NB4 (cell line): Measurements from ENCODE around the gene HADHA.

Experiments
- CTCF ChIP-seq: IDR thresholded peaks from one replicate; pipeline ENCODE4 v1.5.1; 2012; ENCODE audit warnings: low read depth, low read length
- MYC ChIP-seq: IDR thresholded peaks from 2 replicates; pipeline ENCODE4 v1.6.1; 2011; ENCODE audit warnings: low read depth, low read length
- POLR2A ChIP-seq: IDR thresholded peaks from 2 replicates; pipeline ENCODE4 v1.6.1; 2011; ENCODE audit warnings: mild to moderate bottlenecking; ENCODE audit not compliant: insufficient read length; ENCODE audit errors: extremely low read depth

GRCh38 chr2:26292646-26293045 lies 48.2 kb upstream of the HADHA start:
- no peak for TF ChIP-seq CTCF
- no peak for TF ChIP-seq POLR2A
- TF ChIP-seq MYC = no peak
